HepG2 (cell line): ENCODE measurements around the gene DGAT2. TPM values are rescaled to one million over a fixed set of nuclear protein-coding genes. Genes with fewer than 3 reads are reported as not detected.

ENCODE experiments used
- ATAC-seq: fragments of 200-7000 bp; cut with Tn5 transposase; 3 replicates; pipeline ENCODE4 v1.9.1; 2020; ENCODE audit warnings: mild to moderate bottlenecking, moderate library complexity
- BruUV-seq: library from RNA; stranded (reverse); fragments of 400-500 nt; replicated peaks from 2 replicates; lab custom pipeline; 2021; lab: Mats Ljungman, UMichigan
- CTCF ChIA-PET: fragments of 300-600 bp; formaldehyde crosslinking; extraction: SDS; loops from one replicate; lab custom pipeline; 2021; ENCODE audit warnings: low total read pairs, inconsistent platforms, low intra/inter-chr PET ratio; lab: Yijun Ruan, JAX
- POLR2A ChIA-PET: fragments of 350-600 bp; sonication (Branson Sonifier 250); formaldehyde crosslinking; loops from one replicate; lab custom pipeline; 2020; ENCODE audit warnings: antibody characterized with exemption, inconsistent platforms; lab: Yijun Ruan, JAX
- DNase-seq: peaks from one replicate; pipeline ENCODE4 v3.0.0-alpha.2; 2015; ENCODE audit warnings: low spot score
- FAIRE-seq: peaks from 3 replicates; lab custom pipeline; 2011; peaks lifted over from hg19 to GRCh38; lab: Jason Lieb, UNC
- H2AFZ ChIP-seq: one replicate; pipeline ENCODE4 v1.6.1; 2011; ENCODE audit warnings: low read length, inconsistent platforms
- H3K27ac ChIP-seq: fragments of 300-600 bp; 3 replicates; pipeline ENCODE4 v1.8.0; 2011; ENCODE audit warnings: mixed run types, mild to moderate bottlenecking, mixed read lengths, low read length, inconsistent platforms; ENCODE audit not compliant: insufficient read depth; ENCODE audit errors: extremely low read length
- H3K27me3 ChIP-seq, 2 experiments: fragments of 200-600 bp in 1 of 2; 2 replicates in 1 of 2; 3 replicates in 1 of 2; pipeline versions ENCODE4 v1.6.0 to v1.8.0; 2011; ENCODE audit warnings: low read length in 2 of 2, mild to moderate bottlenecking in 2 of 2, moderate library complexity in 2 of 2, inconsistent platforms in 1 of 2; ENCODE audit not compliant: insufficient read depth in 2 of 2, control insufficient read depth in 1 of 2
- H3K36me3 ChIP-seq, 2 experiments: fragments of 200-600 bp in 1 of 2; replicated peaks in 1 of 2; 2 replicates in 1 of 2; 3 replicates in 1 of 2; pipeline versions ENCODE4 v1.5.1 to v1.8.0; 2011; ENCODE audit warnings: low read length in 2 of 2, inconsistent platforms in 1 of 2; ENCODE audit not compliant: insufficient read depth in 2 of 2, control insufficient read depth in 1 of 2
- H3K4me1 ChIP-seq: 2 replicates; pipeline ENCODE4 v1.5.1; 2012; ENCODE audit warnings: low read length, inconsistent platforms; ENCODE audit not compliant: insufficient read depth
- H3K4me2 ChIP-seq: 2 replicates; pipeline ENCODE4 v1.6.0; 2011; ENCODE audit warnings: low read depth, low read length, inconsistent platforms
- H3K4me3 ChIP-seq, 3 experiments: fragments of 200-600 bp in 1 of 3; sonication (generic), shearing (Covaris generic) in 1 of 3; replicated peaks in 1 of 3; 2 replicates each; pipeline ENCODE4 v1.5.1; 2011 to 2016; ENCODE audit warnings: low read length in 3 of 3, inconsistent platforms in 2 of 3, low read depth in 2 of 3, mild to moderate bottlenecking in 2 of 3, control low read depth in 1 of 3, mixed read lengths in 1 of 3; ENCODE audit not compliant: insufficient read depth in 1 of 3
- H3K79me2 ChIP-seq: one replicate; pipeline ENCODE4 v1.6.1; 2011; ENCODE audit warnings: low read length, inconsistent platforms; ENCODE audit not compliant: insufficient read depth
- H3K9ac ChIP-seq: 2 replicates; pipeline ENCODE4 v1.6.0; 2011; ENCODE audit warnings: mild to moderate bottlenecking, low read depth, low read length, inconsistent platforms; ENCODE audit not compliant: insufficient read depth
- H3K9me3 ChIP-seq: 2 replicates; pipeline ENCODE4 v1.5.1; 2012; ENCODE audit warnings: mild to moderate bottlenecking, low read length
- H4K20me1 ChIP-seq: 2 replicates; pipeline ENCODE4 v1.6.0; 2011; ENCODE audit warnings: inconsistent platforms, mild to moderate bottlenecking, low read length, moderate library complexity; ENCODE audit not compliant: insufficient read depth
- CENPX ChIP-seq: sonication (generic); formaldehyde crosslinking; IDR thresholded peaks from 2 replicates; pipeline ENCODE4 v1.9.0; 2021; ENCODE audit warnings: mild to moderate bottlenecking, missing genetic modification reagents, moderate library complexity
- MAF1 ChIP-seq: sonication (generic); formaldehyde crosslinking; IDR thresholded peaks from 2 replicates; pipeline ENCODE4 v1.5.0; 2020; ENCODE audit warnings: missing genetic modification reagents, borderline replicate concordance
- PAXIP1 ChIP-seq: sonication (generic); formaldehyde crosslinking; conservative IDR thresholded peaks from 2 replicates; pipeline ENCODE4 v1.4.0; 2020; ENCODE audit warnings: mild to moderate bottlenecking, missing genetic modification reagents, moderate library complexity
- REXO4 ChIP-seq: sonication (generic); formaldehyde crosslinking; IDR thresholded peaks from 2 replicates; pipeline ENCODE4 v1.8.0; 2022; ENCODE audit warnings: missing genetic modification reagents, mild to moderate bottlenecking, borderline replicate concordance
- RXRA ChIP-seq: sonication (generic); formaldehyde crosslinking; IDR thresholded peaks from 2 replicates; pipeline ENCODE4 v1.5.1; 2020; ENCODE audit warnings: missing genetic modification reagents
- SKI ChIP-seq: fragments of 450-650 bp; IDR thresholded peaks from one replicate; pipeline ENCODE4 v1.6.1; 2018; ENCODE audit warnings: mild to moderate bottlenecking; ENCODE audit not compliant: partially characterized antibody
- STAG1 ChIP-seq: sonication (generic); formaldehyde crosslinking; IDR thresholded peaks from 2 replicates; pipeline ENCODE4 v1.4.0; 2020; ENCODE audit warnings: missing genetic modification reagents
- TFAP4 ChIP-seq: sonication (generic); IDR thresholded peaks from 2 replicates; pipeline ENCODE4 v1.6.1; 2016; ENCODE audit warnings: low read depth, borderline replicate concordance
- ZNF543 ChIP-seq: sonication (generic); formaldehyde crosslinking; IDR thresholded peaks from 2 replicates; pipeline ENCODE4 v1.4.0; 2020; ENCODE audit warnings: mild to moderate bottlenecking, missing genetic modification reagents
- ZNF713 ChIP-seq: sonication (generic); formaldehyde crosslinking; IDR thresholded peaks from 2 replicates; pipeline ENCODE4 v1.4.0; 2020; ENCODE audit warnings: mild to moderate bottlenecking, missing genetic modification reagents
- ZNF720 ChIP-seq: sonication (generic); formaldehyde crosslinking; IDR thresholded peaks from 2 replicates; pipeline ENCODE4 v1.4.0; 2020; ENCODE audit warnings: missing genetic modification reagents
- ZNF878 ChIP-seq: sonication (generic); formaldehyde crosslinking; IDR thresholded peaks from 2 replicates; pipeline ENCODE4 v1.8.1; 2023; ENCODE audit warnings: mild to moderate bottlenecking, missing genetic modification reagents, moderate library complexity
- ZSCAN25 ChIP-seq: sonication (generic); formaldehyde crosslinking; IDR thresholded peaks from 2 replicates; pipeline ENCODE4 v1.8.0; 2022; ENCODE audit warnings: mild to moderate bottlenecking, missing genetic modification reagents
- WGBS: methylation state at CpG from one replicate; pipeline ENCODE4 v1.1.6; 2017; ENCODE audit warnings: low lambda C conversion rate; 5-methylcytosine and 5-hydroxymethylcytosine counted together
- in situ Hi-C: cut with HindIII; loops from 2 replicates; pipeline ENCODE4 v1.10.0; 2017; ENCODE audit warnings: low pct_unique_long_range_greater_than_20kb; ENCODE audit not compliant: extremely low pct_ligation_motif_present
- intact Hi-C: fragments of 100-400 bp; cut with micrococcal nuclease; formaldehyde crosslinking; loops from one replicate; pipeline ENCODE4 v1.10.0; 2022; ENCODE audit not compliant: unreplicated experiment
- polyA plus RNA-seq, 8 experiments: library from polyadenylated mRNA; depleted of rRNA in 3 of 8; stranded (reverse) in 7 of 8; unstranded in 1 of 8; fragments of >200 nt; fragmentation: Illumina TruSeq in 4 of 8; extraction: Trizol in 4 of 8; gene quantifications; 2 replicates each; pipeline versions ENCODE4 v1.2.1 to v1.2.3, GENCODE V29; 2011 to 2016; ENCODE audit warnings: low read depth in 4 of 8, missing spikeins in 1 of 8, mixed read lengths in 1 of 8; ENCODE audit not compliant: insufficient read depth in 1 of 8
- total RNA-seq, 5 experiments: library from RNA; depleted of rRNA; stranded (reverse); fragments of >200 nt; fragmentation: Illumina TruSeq; extraction: Trizol; gene quantifications; 2 replicates each; pipeline ENCODE4 v1.2.3, GENCODE V29; 2016; ENCODE audit warnings: low read depth in 1 of 5

Gene DGAT2
- total and polyA plus RNA-seq, 2 of the 13 experiments (the other 11 are each of a cell fraction or from before 2014, with no cell fraction given) = 39.0 to 65.6 TPM

- H3K9me3 ChIP-seq = no peaks in the 10 kb centered on the region
- peaks cover 44% of the 10 kb centered on the region for H3K4me1 ChIP-seq
- peaks cover 4 to 12% of the 10 kb centered on the region in 2 experiments; a peak in 2 of 5 replicates for H3K36me3 ChIP-seq
- H3K79me2 ChIP-seq = peaks cover 4% of the 10 kb centered on the region
- FAIRE-seq = no peak
- TF ChIP-seq CENPX (CRISPR knock-in tag) (no peak), ZNF713 (no peak)
- TF ChIP-seq, all 625 proteins: peak for 0
- H3K4me2 ChIP-seq = no peak overlapping the region
- no peak for DNase-seq
- no peaks in the 10 kb centered on the region for H3K27me3 ChIP-seq
- in situ Hi-C loops = no loop called here
- no TSS peak for BruUV-seq
- intact Hi-C loops = no loop called here
- ATAC-seq = no peak
- no peak overlapping the region for H2AFZ ChIP-seq
- no peak overlapping the region for H3K9ac ChIP-seq
- no peaks in the 10 kb centered on the region for H4K20me1 ChIP-seq
- no peak overlapping the region for H3K4me3 ChIP-seq
- ChIA-PET CTCF (no interaction called here), POLR2A (interaction anchor here (0.9 to 1.5 kb wide), 2 partner anchors 20 to 37 kb away, joined by 3 read pairs; no protein-coding TSS in a partner anchor)
- 93% methylated on average over 9 of the region's 13 CpGs for WGBS
- H3K27ac ChIP-seq = no peak overlapping the region
Observed at GRCh38 chr11:75725547-75726320, 42.8 kb upstream of the DGAT2 start.

GRCh38 chr11:75728992-75729391, 39.6 kb upstream of the DGAT2 start:
- Histone ChIP-seq H3K4me1 (peaks cover 25% of the 10 kb centered on the region), H3K36me3 (peaks cover 5 to 16% of the 10 kb centered on the region in 2 experiments; a peak in 2 of 5 replicates), H3K4me3 (no peak overlapping the region), H4K20me1 (no peaks in the 10 kb centered on the region), H3K79me2 (no peaks in the 10 kb centered on the region), H3K27me3 (no peaks in the 10 kb centered on the region)
- 100% methylated on average over 2 of the region's 2 CpGs for WGBS
- BruUV-seq = no TSS peak
- intact Hi-C loops = no loop called here
- DNase-seq = no peak
- in situ Hi-C loops = no loop called here
- TF ChIP-seq SKI (no peak), PAXIP1 (no peak), STAG1 (no peak), ZNF878 (CRISPR knock-in tag) (no peak), ZNF720 (CRISPR knock-in tag) (no peak), ZNF543 (CRISPR knock-in tag) (no peak), ZSCAN25 (no peak), MAF1 (CRISPR knock-in tag) (no peak), TFAP4 (no peak), RXRA (CRISPR knock-in tag) (no peak), REXO4 (CRISPR knock-in tag) (no peak)
- TF ChIP-seq, all 625 proteins: peak for 0
- Histone ChIP-seq H2AFZ (no peak overlapping the region), H3K27ac (no peak overlapping the region), H3K4me2 (no peak overlapping the region), H3K9me3 (no peaks in the 10 kb centered on the region), H3K9ac (no peak overlapping the region)
- FAIRE-seq (no peak), ATAC-seq (no peak)
- CTCF ChIA-PET = no interaction called here
- POLR2A ChIA-PET = no interaction called here
